AG04450 (cell line): ENCODE data around the gene CCDC40. TPM values are rescaled to one million over a fixed set of nuclear protein-coding genes. Genes with fewer than 3 reads are reported as not detected.
A peak's percentile ranks its signal among the peaks of the same experiment; 100 is the strongest.

Experiments
- CTCF ChIA-PET: fragments of 300-600, 350-600 bp; formaldehyde crosslinking; extraction: SDS; loops from one replicate; lab custom pipeline; 2022; ENCODE audit warnings: antibody characterized with exemption, inconsistent platforms; lab: Charles Lee
- POLR2A ChIA-PET: fragments of 350-600 bp; formaldehyde crosslinking; extraction: SDS; loops from one replicate; lab custom pipeline; 2021; ENCODE audit warnings: antibody characterized with exemption, inconsistent platforms; lab: Yijun Ruan, JAX
- DNase-seq: peaks from one replicate; pipeline ENCODE4 v3.0.0-alpha.2; 2011; ENCODE audit warnings: low read depth, low spot score
- H3K27ac ChIP-seq: one replicate; pipeline ENCODE4 v1.5.1; 2012; ENCODE audit warnings: low read depth, low read length, control low read depth
- H3K27me3 ChIP-seq: one replicate; pipeline ENCODE4 v1.6.0; 2012; ENCODE audit warnings: low read length; ENCODE audit not compliant: control insufficient read depth, insufficient read depth
- H3K4me3 ChIP-seq: 2 replicates; pipeline ENCODE4 v1.5.1; 2011; ENCODE audit warnings: mild to moderate bottlenecking, low read depth, low read length, control low read depth
- H3K9me3 ChIP-seq: 2 replicates; pipeline ENCODE4 v1.5.1; 2012; ENCODE audit warnings: low read length; ENCODE audit not compliant: control insufficient read depth, insufficient read depth
- polyA plus RNA-seq: library from polyadenylated mRNA; depleted of rRNA; stranded (reverse); fragments of >200 nt; gene quantifications from 2 replicates; pipeline ENCODE4 v1.2.3, GENCODE V29; 2011
- TF ChIP-seq, protein P1 (sequence below): IDR thresholded peaks from 2 replicates; pipeline ENCODE4 v1.5.1; 2011; ENCODE audit warnings: low read depth, low read length, control low read depth, inconsistent platforms

CCDC40 gene
- polyA plus RNA-seq, 1 experiment = 2.4 TPM

DNA sequence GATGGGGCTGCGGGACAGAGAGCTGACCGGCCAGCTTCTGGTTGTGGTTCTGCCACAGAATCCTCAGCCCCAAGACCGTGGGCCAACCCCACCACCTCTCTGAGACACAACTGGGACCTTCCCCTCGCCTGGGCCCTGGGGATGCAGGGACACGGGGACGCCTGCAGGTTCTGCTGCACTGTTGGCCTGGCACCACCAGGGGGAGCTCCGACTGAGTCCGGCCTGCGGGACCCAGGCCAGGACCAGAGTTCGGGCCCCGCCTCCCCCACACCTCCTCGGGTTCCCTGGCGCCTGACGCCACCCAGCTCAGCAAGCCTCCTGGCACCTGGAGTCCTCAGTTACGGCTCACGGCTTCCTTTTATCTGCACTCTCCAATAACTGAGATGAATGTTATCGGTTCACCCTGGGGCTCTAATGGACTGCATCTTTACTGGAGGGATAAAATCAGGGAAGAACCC, 28.0 kb upstream of the CCDC40 start:
- Histone ChIP-seq H3K9me3 (no peaks in the 10 kb centered on the region; the same call in 1 of the 2 replicates), H3K27me3 (no peaks in the 10 kb centered on the region), H3K27ac (no peak overlapping the region), H3K4me3 (no peak overlapping the region)
- ChIA-PET POLR2A (interaction anchor here (0.6 to 1.0 kb wide), 2 partner anchors 19 to 137 kb away, joined by 3 to 6 read pairs; no protein-coding TSS in a partner anchor), CTCF (interaction anchor here (0.6 to 6.1 kb wide), 32 partner anchors 9 to 272 kb away, joined by 3 to 73 read pairs (median 4); partner anchors contain the start of gene GAA)
- TF ChIP-seq, protein P1, sequence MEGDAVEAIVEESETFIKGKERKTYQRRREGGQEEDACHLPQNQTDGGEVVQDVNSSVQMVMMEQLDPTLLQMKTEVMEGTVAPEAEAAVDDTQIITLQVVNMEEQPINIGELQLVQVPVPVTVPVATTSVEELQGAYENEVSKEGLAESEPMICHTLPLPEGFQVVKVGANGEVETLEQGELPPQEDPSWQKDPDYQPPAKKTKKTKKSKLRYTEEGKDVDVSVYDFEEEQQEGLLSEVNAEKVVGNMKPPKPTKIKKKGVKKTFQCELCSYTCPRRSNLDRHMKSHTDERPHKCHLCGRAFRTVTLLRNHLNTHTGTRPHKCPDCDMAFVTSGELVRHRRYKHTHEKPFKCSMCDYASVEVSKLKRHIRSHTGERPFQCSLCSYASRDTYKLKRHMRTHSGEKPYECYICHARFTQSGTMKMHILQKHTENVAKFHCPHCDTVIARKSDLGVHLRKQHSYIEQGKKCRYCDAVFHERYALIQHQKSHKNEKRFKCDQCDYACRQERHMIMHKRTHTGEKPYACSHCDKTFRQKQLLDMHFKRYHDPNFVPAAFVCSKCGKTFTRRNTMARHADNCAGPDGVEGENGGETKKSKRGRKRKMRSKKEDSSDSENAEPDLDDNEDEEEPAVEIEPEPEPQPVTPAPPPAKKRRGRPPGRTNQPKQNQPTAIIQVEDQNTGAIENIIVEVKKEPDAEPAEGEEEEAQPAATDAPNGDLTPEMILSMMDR = peak; percentile 92
- DNase-seq = no peak

DNA sequence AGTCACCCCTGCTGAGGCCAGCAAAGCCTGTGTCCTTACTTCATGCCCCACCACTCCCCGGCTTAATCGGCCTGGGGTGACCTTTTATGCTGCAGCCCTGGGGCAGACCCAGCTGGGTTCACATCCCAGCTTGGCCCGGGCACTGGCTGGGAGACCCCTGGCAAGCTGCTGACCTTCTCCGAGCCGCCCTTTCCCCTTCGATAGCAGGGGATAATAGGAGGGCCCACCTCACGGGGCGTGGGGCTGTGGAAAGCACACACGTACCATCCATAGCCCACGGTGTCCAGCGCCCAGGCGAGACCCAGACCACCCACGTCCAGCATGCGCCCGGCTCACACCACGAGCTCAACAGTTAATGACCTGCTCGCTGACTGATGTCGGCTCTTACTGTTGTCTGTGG, 27.6 kb upstream of the CCDC40 start:
- H3K4me3 ChIP-seq = no peak overlapping the region
- H3K9me3 ChIP-seq = no peaks in the 10 kb centered on the region; the same call in 1 of the 2 replicates
- TF ChIP-seq, protein P1 = no peak
- ChIA-PET POLR2A (interaction anchor here (1.0 kb wide), 1 partner anchor 137 kb away, joined by 3 read pairs; no protein-coding TSS in a partner anchor), CTCF (interaction anchor here (0.6 to 6.1 kb wide), 31 partner anchors 8 to 272 kb away, joined by 3 to 73 read pairs (median 4); partner anchors contain the start of gene GAA)
- no peaks in the 10 kb centered on the region for H3K27me3 ChIP-seq
- no peak for DNase-seq
- H3K27ac ChIP-seq = no peak overlapping the region

DNA sequence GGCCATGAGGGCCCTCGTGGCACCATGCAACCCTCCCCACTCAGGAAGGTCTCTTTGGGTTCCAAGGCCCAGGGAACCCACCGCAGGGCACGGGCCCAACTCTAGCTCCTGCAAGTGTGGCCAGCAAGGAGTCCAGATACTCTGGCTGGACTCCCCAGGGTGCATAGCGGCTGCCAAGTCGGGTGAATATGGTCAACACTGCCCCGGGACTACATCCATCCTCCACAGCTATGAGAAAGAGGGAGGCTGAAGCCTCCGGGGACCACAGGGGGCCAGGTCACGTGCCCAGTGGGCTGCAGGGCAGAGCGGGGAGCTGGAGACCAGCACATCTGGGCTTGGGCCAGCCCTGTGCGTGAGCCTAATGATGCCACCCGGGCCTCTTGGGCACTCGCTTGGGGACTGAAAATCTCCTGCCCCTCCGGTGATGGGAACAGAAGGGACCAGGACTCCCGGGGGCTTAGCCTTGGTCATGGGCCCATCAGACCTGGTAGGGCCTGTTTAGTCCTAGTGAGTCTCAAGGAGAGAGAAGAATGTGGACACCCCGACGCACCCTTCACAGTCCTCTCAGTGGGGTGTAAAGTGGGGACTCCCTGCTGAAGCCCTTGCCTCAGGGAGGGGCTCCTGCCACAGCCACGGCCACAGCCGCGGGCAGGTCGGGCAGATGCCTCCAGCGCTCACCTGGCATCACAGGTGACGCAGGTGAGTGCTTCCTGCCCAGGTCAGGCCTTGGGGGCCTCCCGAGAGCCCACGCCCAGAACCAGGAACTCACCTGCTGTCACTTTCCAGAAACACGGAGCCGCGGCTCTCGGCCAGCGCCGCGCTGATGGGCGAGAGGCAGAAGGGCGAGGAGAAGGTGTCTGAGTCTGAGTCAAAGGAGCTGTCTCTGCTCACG, 26.8 kb upstream of the CCDC40 start:
- Histone ChIP-seq H3K27me3 (no peaks in the 10 kb centered on the region), H3K9me3 (peaks cover 3% of the 10 kb centered on the region), H3K4me3 (no peak overlapping the region), H3K27ac (no peak overlapping the region)
- TF ChIP-seq, protein P1 = no peak
- DNase-seq = no peak
- POLR2A ChIA-PET = interaction anchor here (0.6 kb wide), 1 partner anchor 27 kb away, joined by 4 read pairs; no protein-coding TSS in a partner anchor
- CTCF ChIA-PET = interaction anchor here (0.6 to 5.3 kb wide), 10 partner anchors 16 to 271 kb away, joined by 3 to 45 read pairs (median 4); partner anchors contain the start of gene GAA

DNA sequence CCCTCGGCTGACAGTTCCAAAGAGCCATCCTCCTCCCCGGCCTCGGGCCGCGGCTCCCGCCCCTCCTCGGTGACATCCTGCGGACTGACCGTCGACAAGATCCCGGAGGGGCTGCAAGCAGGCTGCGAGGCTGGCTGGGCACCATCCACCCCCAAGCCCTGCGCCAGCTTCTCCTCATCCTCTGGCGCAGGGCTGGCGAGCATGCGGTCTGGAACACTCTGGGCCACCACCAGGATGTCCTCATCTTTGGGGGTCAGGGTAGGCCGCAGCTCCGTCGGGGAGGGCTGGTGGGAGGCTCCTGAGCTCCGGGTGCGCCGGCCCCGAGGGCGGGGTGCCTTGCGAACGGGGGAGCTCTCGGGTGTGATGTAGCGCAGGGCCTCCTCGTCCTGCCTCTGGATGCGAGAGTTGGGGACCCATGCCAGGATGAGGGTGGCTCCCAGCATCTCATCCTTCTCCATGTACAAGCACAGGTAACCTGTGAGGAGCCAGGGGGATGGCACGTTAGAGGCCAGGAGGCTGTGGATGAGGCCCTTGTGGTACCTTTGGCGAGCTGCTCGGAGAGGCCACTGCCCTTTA, 26.1 kb upstream of the CCDC40 start:
- no peak overlapping the region for H3K4me3 ChIP-seq
- CTCF ChIA-PET = interaction anchor here (0.6 to 3.2 kb wide), 2 partner anchors 91 to 315 kb away, joined by 4 to 14 read pairs; partner anchors contain the start of gene GAA
- TF ChIP-seq, protein P1 = no peak
- H3K27ac ChIP-seq = no peak overlapping the region
- H3K9me3 ChIP-seq = peaks cover 5% of the 10 kb centered on the region
- H3K27me3 ChIP-seq = no peaks in the 10 kb centered on the region
- DNase-seq = no peak
- POLR2A ChIA-PET = interaction anchor here (0.6 kb wide), 1 partner anchor 28 kb away, joined by 4 read pairs; no protein-coding TSS in a partner anchor
